Stimulated activated CD4-positive, alpha-beta T cell treated with anti-CD3 and anti-CD28 coated beads, Interleukin-1b, Interleukin-23, amount 100 ng/mL, for 1 hour (primary cell): ENCODE results near the gene GCDH.

ENCODE experiments used
- DNase-seq, 2 donors: peaks; one replicate each; pipeline ENCODE4 v3.0.0-alpha.2; 2020; ENCODE audit warnings: low read depth in 2 of 2

The GCDH gene

DNA sequence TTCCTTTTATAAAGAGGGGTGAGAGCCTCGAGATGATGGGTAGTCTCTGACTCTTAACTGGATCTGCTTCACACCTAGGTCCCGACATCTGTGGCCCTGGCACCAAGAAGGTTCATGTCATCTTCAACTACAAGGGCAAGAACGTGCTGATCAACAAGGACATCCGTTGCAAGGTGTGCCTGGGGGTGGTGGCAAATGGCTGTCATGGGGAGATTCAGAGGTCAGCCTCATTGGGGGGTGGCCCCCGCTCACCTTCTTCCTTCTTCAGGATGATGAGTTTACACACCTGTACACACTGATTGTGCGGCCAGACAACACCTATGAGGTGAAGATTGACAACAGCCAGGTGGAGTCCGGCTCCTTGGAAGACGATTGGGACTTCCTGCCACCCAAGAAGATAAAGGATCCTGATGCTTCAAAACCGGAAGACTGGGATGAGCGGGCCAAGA, 49.0 kb downstream of the GCDH start:
- no peak for DNase-seq

- DNase-seq, result no peak
These were observed 49.9 kb downstream of the GCDH start for GRCh38 chr19:12940897-12941296.

DNA sequence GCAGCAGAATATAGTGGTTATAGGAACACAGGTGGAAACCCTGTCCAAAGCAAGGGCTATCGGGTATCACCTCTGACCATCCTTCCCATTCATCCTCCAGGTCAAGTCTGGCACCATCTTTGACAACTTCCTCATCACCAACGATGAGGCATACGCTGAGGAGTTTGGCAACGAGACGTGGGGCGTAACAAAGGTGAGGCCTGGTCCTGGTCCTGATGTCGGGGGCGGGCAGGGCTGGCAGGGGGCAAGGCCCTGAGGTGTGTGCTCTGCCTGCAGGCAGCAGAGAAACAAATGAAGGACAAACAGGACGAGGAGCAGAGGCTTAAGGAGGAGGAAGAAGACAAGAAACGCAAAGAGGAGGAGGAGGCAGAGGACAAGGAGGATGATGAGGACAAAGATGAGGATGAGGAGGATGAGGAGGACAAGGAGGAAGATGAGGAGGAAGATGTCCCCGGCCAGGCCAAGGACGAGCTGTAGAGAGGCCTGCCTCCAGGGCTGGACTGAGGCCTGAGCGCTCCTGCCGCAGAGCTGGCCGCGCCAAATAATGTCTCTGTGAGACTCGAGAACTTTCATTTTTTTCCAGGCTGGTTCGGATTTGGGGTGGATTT, 52.6 kb downstream of the GCDH start:
- DNase-seq, result no peak

DNA sequence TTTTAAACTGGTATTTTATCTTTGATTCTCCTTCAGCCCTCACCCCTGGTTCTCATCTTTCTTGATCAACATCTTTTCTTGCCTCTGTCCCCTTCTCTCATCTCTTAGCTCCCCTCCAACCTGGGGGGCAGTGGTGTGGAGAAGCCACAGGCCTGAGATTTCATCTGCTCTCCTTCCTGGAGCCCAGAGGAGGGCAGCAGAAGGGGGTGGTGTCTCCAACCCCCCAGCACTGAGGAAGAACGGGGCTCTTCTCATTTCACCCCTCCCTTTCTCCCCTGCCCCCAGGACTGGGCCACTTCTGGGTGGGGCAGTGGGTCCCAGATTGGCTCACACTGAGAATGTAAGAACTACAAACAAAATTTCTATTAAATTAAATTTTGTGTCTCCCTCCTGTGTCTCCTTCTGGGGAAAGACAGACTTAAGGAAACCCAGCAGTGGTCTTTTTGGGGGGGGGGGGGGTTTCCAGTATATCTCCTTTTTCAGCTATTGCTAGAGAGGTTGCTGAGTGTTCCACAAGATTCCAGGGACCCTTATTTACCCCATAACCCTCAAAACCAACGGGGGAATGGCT, 53.2 kb downstream of the GCDH start:
- DNase-seq, result no peak

- DNase-seq, result peak; percentile 95 to 96
These were observed 54.6 kb downstream of the GCDH start, which contains the start of gene RAD23A for GRCh38 chr19:12945479-12946091. TSS of gene RAD23A (plus strand) at chr19:12945862. CDS start at chr19:12945949, 87 bp downstream.

DNA sequence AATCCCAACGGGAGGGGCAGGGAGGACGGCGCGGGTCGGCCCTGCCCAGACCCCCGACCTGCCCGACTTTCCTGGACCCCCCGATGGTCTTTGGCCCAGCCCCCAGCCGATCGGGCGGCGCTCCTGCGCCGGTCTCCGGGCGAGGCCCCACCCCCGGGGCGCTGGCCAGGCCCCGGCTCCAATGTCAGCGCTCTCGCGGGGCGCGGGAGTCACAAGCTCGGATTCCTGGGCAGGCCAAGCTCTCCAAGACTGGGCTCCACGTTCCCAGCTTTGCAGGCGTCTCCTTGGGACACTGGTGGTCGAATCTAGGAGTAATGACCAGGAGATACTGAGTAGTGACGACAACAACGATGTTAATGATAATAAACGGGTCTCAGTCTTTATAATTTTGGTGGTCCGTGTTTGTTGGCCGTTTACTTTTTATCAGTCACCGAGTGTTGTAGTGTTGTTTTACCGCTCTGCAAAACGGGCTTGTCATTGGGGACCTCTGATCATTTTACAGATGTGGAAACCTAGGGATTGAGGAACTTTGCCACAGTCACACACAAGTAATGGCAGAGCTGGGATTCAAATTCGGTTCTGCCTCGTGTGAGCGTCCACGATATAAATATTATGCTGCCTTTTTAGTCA, 55.2 kb downstream of the GCDH start:
- peak in 1 of 2 donors; percentile 30 for DNase-seq

- no peak for DNase-seq
These were observed 56.0 kb downstream of the GCDH start for GRCh38 chr19:12946731-12947496.

GRCh38 chr19:12947702-12948611, 57.0 kb downstream of the GCDH start:
- no peak for DNase-seq

- no peak for DNase-seq
These were observed 57.8 kb downstream of the GCDH start for GRCh38 chr19:12948612-12949362.
